Smooth muscle cell of the pulmonary artery (primary cell): ENCODE measurements around the gene BEST4. TPM values are rescaled to one million over a fixed set of nuclear protein-coding genes. Genes with fewer than 3 reads are reported as not detected.

Experiments used
- total RNA-seq: library from RNA; depleted of rRNA; stranded (reverse); fragments of >200 nt; gene quantifications from 2 replicates; pipeline ENCODE4 v1.2.3, GENCODE V29; 2014

The BEST4 gene
- total RNA-seq: 0.07 and 0.20 TPM in 2 replicates

GRCh38 chr1:44788120-44788860 lies at the start of gene BEST4:
Gene BEST4 (minus strand): TSS chr1:44788170. CDS start chr1:44787705, 465 bp downstream.

GRCh38 chr1:44808063-44808937 lies 20.3 kb upstream of the BEST4 start, which contains the start of gene BTBD19:
Gene BTBD19 (plus strand): TSS chr1:44808523. CDS start chr1:44808821, 298 bp downstream.

GRCh38 chr1:44806704-44807363 lies 18.9 kb upstream of the BEST4 start, which contains the start of gene DYNLT4:
Gene DYNLT4 (minus strand): TSS chr1:44807351. CDS start chr1:44806668, 683 bp downstream.

GRCh38 chr1:44799770-44800584 lies 12.0 kb upstream of the BEST4 start, which contains the start of gene PLK3:
Gene PLK3 (plus strand): TSS chr1:44800377. CDS start chr1:44800464, 87 bp downstream.

GRCh38 chr1:44775078-44775929 lies 12.7 kb downstream of the BEST4 start, which contains the start of gene RPS8:
Gene RPS8 (plus strand): TSS chr1:44775540. CDS start chr1:44775597, 57 bp downstream.

GRCh38 chr1:44739307-44740178 lies 48.4 kb downstream of the BEST4 start, which contains the start of gene KIF2C:
Gene KIF2C (plus strand): TSS chr1:44739837. CDS start chr1:44739933, 96 bp downstream.

Other genes starting within 250 kb of the BEST4 start
- gene TMEM53, start 113.7 kb downstream of the BEST4 start, total RNA-seq: 4.3 and 6.3 TPM in 2 replicates
- 0.91 and 1.3 TPM in 2 replicates for gene ARMH1, start 113.5 kb downstream of the BEST4 start, total RNA-seq
- not detected in 2 replicates for gene RNU5D-1, start 57.0 kb downstream of the BEST4 start, total RNA-seq
- 3.2 and 9.3 TPM in 2 replicates for gene KIF2C, start 48.3 kb downstream of the BEST4 start, total RNA-seq
- gene RPS8, start 12.6 kb downstream of the BEST4 start, total RNA-seq: 817 and 920 TPM in 2 replicates
- 21.8 and 72.0 TPM in 2 replicates for gene PLK3, start 12.2 kb upstream of the BEST4 start, total RNA-seq
- gene DYNLT4, start 19.2 kb upstream of the BEST4 start, total RNA-seq: 0.17 TPM in 1 of 2 replicates, not detected in the other
- 10.7 and 18.0 TPM in 2 replicates for gene BTBD19, start 20.4 kb upstream of the BEST4 start, total RNA-seq
- 0.26 and 0.33 TPM in 2 replicates for gene PTCH2, start 55.1 kb upstream of the BEST4 start, total RNA-seq
- 25.4 and 26.9 TPM in 2 replicates for gene EIF2B3, start 198.4 kb upstream of the BEST4 start, total RNA-seq
- 26.0 and 28.0 TPM in 2 replicates for gene HECTD3, start 223.2 kb upstream of the BEST4 start, total RNA-seq
- 115 and 118 TPM in 2 replicates for gene UROD, start 224.1 kb upstream of the BEST4 start, total RNA-seq